MM.1S (cell line): Measurements from ENCODE around the gene GSTT2.
"Not testable (repeated sequence)": the region's sequence is repeated elsewhere in the genome, so short reads cannot be mapped to it uniquely, and the experiment has no call there.

Source experiments
- CTCF ChIP-seq: fragments of 300-600 bp; sonication (generic); IDR thresholded peaks from 2 replicates; pipeline ENCODE4 v1.5.1; 2016; ENCODE audit warnings: antibody characterized with exemption, low read length, mixed read lengths
- EZH2 ChIP-seq: fragments of 300-600 bp; sonication (generic); optimal IDR thresholded peaks from 2 replicates; pipeline ENCODE3; 2017; ENCODE audit warnings: low read depth, mild to moderate bottlenecking, antibody characterized with exemption, low read length, mixed read lengths
- EZH2phosphoT487 ChIP-seq: fragments of 300-600 bp; sonication (generic); IDR thresholded peaks from 2 replicates; pipeline ENCODE4 v1.6.1; 2018; ENCODE audit warnings: antibody characterized with exemption, low read length

DNA sequence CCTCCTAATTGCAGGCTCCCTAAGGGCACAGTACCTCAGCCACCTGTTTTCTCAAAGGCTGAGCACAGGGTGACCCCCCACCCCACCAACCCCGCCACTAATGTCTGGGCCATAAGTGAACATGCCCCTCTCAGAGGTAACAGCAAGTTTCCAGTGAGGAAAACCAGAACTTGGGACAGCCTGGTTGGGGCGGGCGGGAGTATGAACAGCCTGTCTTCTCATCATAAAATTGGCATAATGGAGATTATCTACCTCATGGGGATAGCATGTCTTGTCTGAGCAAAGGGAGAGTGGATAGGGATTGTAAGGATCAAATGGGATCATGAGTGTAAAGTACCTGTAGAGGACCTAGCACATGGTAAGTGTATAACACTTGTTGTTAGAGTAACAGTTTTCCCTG lies 8.0 kb upstream of the GSTT2 start:
- not testable (repeated sequence) for TF ChIP-seq CTCF, EZH2phosphoT487, EZH2
